ENCODE measurements around the gene TTC17.
"Not testable (repeated sequence)": the region's sequence is repeated elsewhere in the genome, so short reads cannot be mapped to it uniquely, and the experiment has no call there.

Gene TTC17

GRCh38 chr11:43358801-43359421 lies at the start of gene TTC17:
Gene TTC17, plus strand, starts transcription at chr11:43358920. Its CDS starts 35 bp downstream, at chr11:43358955.
- peaks cover 6% of the 10 kb centered on the region for H3K4me1 ChIP-seq (ENCODE audit: control insufficient read depth, insufficient read depth, low read length)
- H3K27me3 ChIP-seq (ENCODE audit: control insufficient read depth, insufficient read depth, low read length), result no peaks in the 10 kb centered on the region
- H3K9ac ChIP-seq (ENCODE audit: low read length), result peak within 1 kb of the TSS; percentile 90
- no peaks in the 10 kb centered on the region for H3K36me3 ChIP-seq (ENCODE audit: control insufficient read depth, insufficient read depth, low read length)
- no peaks in the 10 kb centered on the region for H3K9me3 ChIP-seq (ENCODE audit: control insufficient read depth, low read length)
- H3K4me3 ChIP-seq (ENCODE audit: low read length), result peak within 1 kb of the TSS; percentile 93

- Histone ChIP-seq H3K4me1 (ENCODE audit: control insufficient read depth, insufficient read depth, low read length) (peaks cover 12% of the 10 kb centered on the region), H3K27me3 (ENCODE audit: control insufficient read depth, insufficient read depth, low read length) (no peaks in the 10 kb centered on the region), H3K4me3 (ENCODE audit: low read length) (peak within 1 kb of the TSS; percentile 63)
These were observed 46.7 kb upstream of the TTC17 start, which contains the start of gene API5 for GRCh38 chr11:43311791-43312607. Gene API5, plus strand, starts transcription at chr11:43311996. Its CDS starts 132 bp downstream, at chr11:43312128.

DNA sequence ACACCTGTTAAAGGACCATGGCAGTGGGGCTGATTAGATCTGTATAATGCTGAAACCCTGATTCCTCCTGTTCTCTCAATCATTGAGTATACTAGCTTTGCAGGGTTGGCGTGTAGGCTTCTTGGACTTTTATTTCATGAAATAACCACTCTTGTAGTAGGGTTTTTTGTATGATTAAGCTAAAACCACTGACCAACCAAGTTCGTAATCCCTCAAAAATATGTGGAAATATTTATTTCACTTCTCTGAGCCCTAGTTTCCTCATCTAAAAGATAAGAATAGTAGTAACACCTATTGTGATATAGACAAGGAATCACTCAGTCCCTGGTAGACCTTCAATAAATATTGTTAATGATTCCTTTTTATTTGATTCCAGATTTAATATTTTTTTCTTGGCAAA lies 42.8 kb upstream of the TTC17 start:
- no peak overlapping the region for H3K4me3 ChIP-seq (ENCODE audit: low read length)
- no peaks in the 10 kb centered on the region for H3K9me3 ChIP-seq (ENCODE audit: control insufficient read depth, low read length)
- H3K9ac ChIP-seq (ENCODE audit: low read length), result no peak overlapping the region
- H3K36me3 ChIP-seq (ENCODE audit: control insufficient read depth, insufficient read depth, low read length), result no peaks in the 10 kb centered on the region
- H3K4me1 ChIP-seq (ENCODE audit: control insufficient read depth, insufficient read depth, low read length), result peaks cover 12% of the 10 kb centered on the region
- H3K27me3 ChIP-seq (ENCODE audit: control insufficient read depth, insufficient read depth, low read length), result no peaks in the 10 kb centered on the region

More at GRCh38 chr11:43311791-43312607, 46.7 kb upstream of the TTC17 start, which contains the start of gene API5:
- Histone ChIP-seq H3K9me3 (ENCODE audit: control insufficient read depth, low read length) (no peaks in the 10 kb centered on the region), H3K9ac (ENCODE audit: low read length) (peak within 1 kb of the TSS; percentile 89), H3K36me3 (ENCODE audit: control insufficient read depth, insufficient read depth, low read length) (no peaks in the 10 kb centered on the region)

GRCh38 chr11:43316451-43316850 lies 42.3 kb upstream of the TTC17 start:
- H3K27me3 ChIP-seq (ENCODE audit: control insufficient read depth, insufficient read depth, low read length), result no peaks in the 10 kb centered on the region
- H3K9me3 ChIP-seq (ENCODE audit: control insufficient read depth, low read length), result no peaks in the 10 kb centered on the region
- no peak overlapping the region for H3K9ac ChIP-seq (ENCODE audit: low read length)
- H3K4me3 ChIP-seq (ENCODE audit: low read length), result no peak overlapping the region
- H3K4me1 ChIP-seq (ENCODE audit: control insufficient read depth, insufficient read depth, low read length), result peaks cover 12% of the 10 kb centered on the region
- H3K36me3 ChIP-seq (ENCODE audit: control insufficient read depth, insufficient read depth, low read length), result no peaks in the 10 kb centered on the region

DNA sequence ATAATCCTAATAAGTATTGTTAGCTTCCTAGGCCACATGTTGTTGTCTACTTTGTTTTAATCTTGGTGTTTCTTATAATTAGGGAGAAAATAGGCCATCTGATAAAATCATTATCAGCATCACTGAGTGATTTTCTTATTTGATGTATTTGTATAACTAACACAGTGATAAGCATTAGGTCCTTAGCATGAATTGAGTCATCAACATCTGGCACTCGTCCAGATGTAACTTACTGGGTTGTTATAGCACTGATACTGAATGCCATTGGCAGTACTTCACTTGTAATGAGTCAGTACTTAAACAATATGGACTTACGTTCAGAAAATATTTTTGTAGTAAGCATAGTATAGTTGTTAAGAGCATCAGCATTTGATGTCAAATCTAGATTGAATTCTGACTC lies 30.7 kb upstream of the TTC17 start:
- Histone ChIP-seq H3K4me1 (ENCODE audit: control insufficient read depth, insufficient read depth, low read length) (no peaks in the 10 kb centered on the region), H3K9ac (ENCODE audit: low read length) (no peak overlapping the region), H3K4me3 (ENCODE audit: low read length) (no peak overlapping the region), H3K9me3 (ENCODE audit: control insufficient read depth, low read length) (no peaks in the 10 kb centered on the region), H3K36me3 (ENCODE audit: control insufficient read depth, insufficient read depth, low read length) (no peaks in the 10 kb centered on the region), H3K27me3 (ENCODE audit: control insufficient read depth, insufficient read depth, low read length) (no peaks in the 10 kb centered on the region)

DNA sequence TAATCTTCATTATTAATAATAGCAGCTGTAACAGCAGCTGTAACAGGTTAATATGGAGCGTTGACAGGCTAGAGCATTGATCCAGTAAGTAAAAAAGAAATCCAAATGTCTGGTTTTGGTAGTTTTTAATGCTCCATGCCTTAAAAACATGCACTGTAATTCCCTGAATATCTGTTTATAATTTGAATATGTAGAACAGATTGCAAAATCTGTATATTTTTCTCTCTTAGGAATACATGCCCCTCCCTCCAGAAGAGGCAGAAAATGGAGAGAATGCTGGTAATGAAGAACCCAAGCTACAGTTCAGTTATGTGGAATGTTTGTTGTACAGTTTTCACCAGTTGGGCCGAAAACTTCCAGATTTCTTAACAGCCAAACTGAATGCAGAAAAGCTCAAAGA lies 30.2 kb upstream of the TTC17 start:
- Histone ChIP-seq H3K36me3 (ENCODE audit: control insufficient read depth, insufficient read depth, low read length) (no peaks in the 10 kb centered on the region), H3K4me1 (ENCODE audit: control insufficient read depth, insufficient read depth, low read length) (no peaks in the 10 kb centered on the region), H3K4me3 (ENCODE audit: low read length) (no peak overlapping the region), H3K27me3 (ENCODE audit: control insufficient read depth, insufficient read depth, low read length) (no peaks in the 10 kb centered on the region), H3K9ac (ENCODE audit: low read length) (no peak overlapping the region), H3K9me3 (ENCODE audit: control insufficient read depth, low read length) (no peaks in the 10 kb centered on the region)

DNA sequence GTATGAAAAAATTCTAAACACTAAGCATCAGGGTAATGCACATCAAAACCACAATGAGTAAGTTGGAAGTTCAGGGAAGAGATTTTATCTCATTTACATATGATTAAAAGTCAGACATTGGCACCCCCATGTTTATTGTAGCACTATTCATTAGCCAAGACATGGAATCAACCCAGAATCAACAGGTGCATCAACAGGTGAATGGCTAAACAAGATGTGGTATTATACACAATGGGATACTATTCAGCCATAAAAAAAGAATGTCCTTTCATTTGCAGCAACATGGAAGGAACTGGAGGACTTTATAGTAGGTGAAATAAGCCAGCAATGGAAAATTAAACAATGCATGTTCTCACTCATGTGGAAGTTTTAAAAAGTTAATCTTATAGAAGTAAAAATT lies 17.6 kb upstream of the TTC17 start:
- Histone ChIP-seq H3K27me3 (ENCODE audit: control insufficient read depth, insufficient read depth, low read length) (no peaks in the 10 kb centered on the region), H3K4me1 (ENCODE audit: control insufficient read depth, insufficient read depth, low read length) (no peaks in the 10 kb centered on the region), H3K9ac (ENCODE audit: low read length) (no peak overlapping the region), H3K36me3 (ENCODE audit: control insufficient read depth, insufficient read depth, low read length) (peaks cover 6% of the 10 kb centered on the region), H3K4me3 (ENCODE audit: low read length) (no peak overlapping the region), H3K9me3 (ENCODE audit: control insufficient read depth, low read length) (no peaks in the 10 kb centered on the region)

- not testable (repeated sequence) for H3K9ac ChIP-seq (ENCODE audit: low read length); H3K4me1 ChIP-seq (ENCODE audit: control insufficient read depth, insufficient read depth, low read length); H3K4me3 ChIP-seq (ENCODE audit: low read length); H3K9me3 ChIP-seq (ENCODE audit: control insufficient read depth, low read length); H3K36me3 ChIP-seq (ENCODE audit: control insufficient read depth, insufficient read depth, low read length); H3K27me3 ChIP-seq (ENCODE audit: control insufficient read depth, insufficient read depth, low read length)
These were observed 7.3 kb upstream of the TTC17 start for GRCh38 chr11:43351426-43351825.

- no peaks in the 10 kb centered on the region for H3K4me1 ChIP-seq (ENCODE audit: control insufficient read depth, insufficient read depth, low read length)
- H3K9me3 ChIP-seq (ENCODE audit: control insufficient read depth, low read length), result no peaks in the 10 kb centered on the region
- H3K4me3 ChIP-seq (ENCODE audit: low read length), result no peak overlapping the region
- H3K36me3 ChIP-seq (ENCODE audit: control insufficient read depth, insufficient read depth, low read length), result no peaks in the 10 kb centered on the region
- no peak overlapping the region for H3K9ac ChIP-seq (ENCODE audit: low read length)
- H3K27me3 ChIP-seq (ENCODE audit: control insufficient read depth, insufficient read depth, low read length), result no peaks in the 10 kb centered on the region
These were observed 4.4 kb upstream of the TTC17 start for GRCh38 chr11:43354311-43354710.

DNA sequence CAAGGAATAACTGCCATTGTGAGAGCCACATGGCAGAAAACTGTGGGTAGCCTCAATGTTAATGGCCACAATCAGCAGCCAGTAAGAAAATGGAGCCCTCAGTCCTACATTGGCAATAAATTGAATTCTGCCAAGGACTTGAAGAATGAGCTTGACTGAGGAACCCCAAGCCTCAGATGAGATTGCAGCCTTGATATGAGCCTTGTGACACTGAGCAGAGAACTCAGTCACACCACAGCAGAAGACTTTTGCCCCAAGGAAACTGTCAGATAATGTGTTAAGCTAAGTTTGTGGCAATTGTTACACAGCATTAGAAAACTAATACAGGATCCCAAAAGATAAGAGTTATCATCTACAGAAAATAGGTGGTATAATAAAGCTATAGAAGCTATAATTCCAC lies 2.4 kb upstream of the TTC17 start:
- Histone ChIP-seq H3K4me1 (ENCODE audit: control insufficient read depth, insufficient read depth, low read length) (peaks cover 6% of the 10 kb centered on the region), H3K9me3 (ENCODE audit: control insufficient read depth, low read length) (no peaks in the 10 kb centered on the region), H3K9ac (ENCODE audit: low read length) (no peak overlapping the region), H3K4me3 (ENCODE audit: low read length) (no peak overlapping the region), H3K27me3 (ENCODE audit: control insufficient read depth, insufficient read depth, low read length) (no peaks in the 10 kb centered on the region), H3K36me3 (ENCODE audit: control insufficient read depth, insufficient read depth, low read length) (no peaks in the 10 kb centered on the region)

GRCh38 chr11:43358279-43358800 lies 380 bp upstream of the TTC17 start:
- Histone ChIP-seq H3K4me1 (ENCODE audit: control insufficient read depth, insufficient read depth, low read length) (peaks cover 6% of the 10 kb centered on the region), H3K9ac (ENCODE audit: low read length) (peak overlapping the region; percentile 90), H3K36me3 (ENCODE audit: control insufficient read depth, insufficient read depth, low read length) (no peaks in the 10 kb centered on the region), H3K27me3 (ENCODE audit: control insufficient read depth, insufficient read depth, low read length) (no peaks in the 10 kb centered on the region), H3K4me3 (ENCODE audit: low read length) (peak overlapping the region; percentile 93), H3K9me3 (ENCODE audit: control insufficient read depth, low read length) (no peaks in the 10 kb centered on the region)

GRCh38 chr11:43359422-43359818 lies 700 bp downstream of the TTC17 start:
- H3K36me3 ChIP-seq (ENCODE audit: control insufficient read depth, insufficient read depth, low read length), result no peaks in the 10 kb centered on the region
- H3K4me3 ChIP-seq (ENCODE audit: low read length), result peak overlapping the region; percentile 93
- peaks cover 6% of the 10 kb centered on the region for H3K4me1 ChIP-seq (ENCODE audit: control insufficient read depth, insufficient read depth, low read length)
- no peaks in the 10 kb centered on the region for H3K9me3 ChIP-seq (ENCODE audit: control insufficient read depth, low read length)
- H3K27me3 ChIP-seq (ENCODE audit: control insufficient read depth, insufficient read depth, low read length), result no peaks in the 10 kb centered on the region
- peak overlapping the region; percentile 90 for H3K9ac ChIP-seq (ENCODE audit: low read length)

All from mucosa of stomach (tissue), 1 donor.